Neural progenitor cell (in vitro differentiated cells): Measurements from ENCODE around the gene ELMO1. TPM values are rescaled to one million over a fixed set of nuclear protein-coding genes. Genes with fewer than 3 reads are reported as not detected.

Experiments used
- DNase-seq: peaks from one replicate; pipeline ENCODE4 v3.0.0-alpha.2; 2016; ENCODE audit warnings: low spot score
- H2AFZ ChIP-seq: fragments of 200-600 bp; sonication (generic); replicated peaks from 2 replicates; pipeline ENCODE4 v1.6.1; 2016; ENCODE audit warnings: antibody characterized with exemption
- H3F3A ChIP-seq: fragments of 200-600 bp; sonication (generic); 2 replicates; pipeline ENCODE4 v1.6.1; 2016; ENCODE audit warnings: antibody characterized with exemption, low read depth
- H3K27ac ChIP-seq: fragments of 200-600 bp; sonication (generic); 2 replicates; pipeline ENCODE4 v1.5.1; 2016; ENCODE audit warnings: mild to moderate bottlenecking
- H3K27me3 ChIP-seq: fragments of 200-600 bp; sonication (generic); 2 replicates; pipeline ENCODE4 v1.6.1; 2016; ENCODE audit warnings: mild to moderate bottlenecking, moderate library complexity
- H3K36me3 ChIP-seq: fragments of 200-600 bp; sonication (generic); 2 replicates; pipeline ENCODE4 v1.5.1; 2016
- H3K4me1 ChIP-seq: fragments of 200-600 bp; sonication (generic); 2 replicates; pipeline ENCODE4 v1.6.1; 2016; ENCODE audit warnings: mixed run types
- H3K4me2 ChIP-seq: fragments of 200-600 bp; sonication (generic); 2 replicates; pipeline ENCODE4 v1.6.1; 2016
- H3K4me3 ChIP-seq: fragments of 200-600 bp; sonication (generic); 2 replicates; pipeline ENCODE4 v1.5.1; 2016
- H3K79me2 ChIP-seq: fragments of 200-600 bp; sonication (generic); 2 replicates; pipeline ENCODE4 v1.6.1; 2016; ENCODE audit warnings: low read depth
- H3K9ac ChIP-seq: fragments of 200-600 bp; sonication (generic); 2 replicates; pipeline ENCODE4 v1.6.1; 2016
- H3K9me3 ChIP-seq: fragments of 200-600 bp; sonication (generic); 2 replicates; pipeline ENCODE4 v1.5.1; 2016; ENCODE audit warnings: low read depth
- H4K20me1 ChIP-seq: fragments of 200-600 bp; sonication (generic); 2 replicates; pipeline ENCODE4 v1.6.1; 2016; ENCODE audit warnings: low read depth
- H3K27ac Mint-ChIP-seq: 3 replicates; pipeline ENCODE4 v1.8.0; 2021; ENCODE audit warnings: mixed read lengths
- H3K27me3 Mint-ChIP-seq: 2 replicates; pipeline ENCODE4 v1.8.0; 2022; ENCODE audit warnings: low read depth, mild to moderate bottlenecking, inconsistent platforms, moderate library complexity, mixed read lengths; ENCODE audit not compliant: insufficient read depth
- H3K36me3 Mint-ChIP-seq: 3 replicates; pipeline ENCODE4 v1.8.0; 2021; ENCODE audit warnings: mixed read lengths
- H3K4me1 Mint-ChIP-seq: 3 replicates; pipeline ENCODE4 v1.8.0; 2021; ENCODE audit warnings: mixed read lengths
- H3K4me3 Mint-ChIP-seq: 3 replicates; pipeline ENCODE4 v1.8.0; 2021; ENCODE audit warnings: mild to moderate bottlenecking, moderate library complexity, mixed read lengths
- H3K9me3 Mint-ChIP-seq: 3 replicates; pipeline ENCODE4 v1.8.0; 2020; ENCODE audit warnings: mixed read lengths
- CTCF ChIP-seq: fragments of 200-600 bp; sonication (generic); IDR thresholded peaks from 2 replicates; pipeline ENCODE4 v1.5.1; 2017; ENCODE audit warnings: antibody characterized with exemption, mild to moderate bottlenecking
- EZH2 ChIP-seq: fragments of 200-600 bp; sonication (generic); IDR thresholded peaks from 2 replicates; pipeline ENCODE4 v1.6.1; 2017; ENCODE audit warnings: antibody characterized with exemption, mild to moderate bottlenecking, moderate library complexity
- EZH2phosphoT487 ChIP-seq: fragments of 200-600 bp; sonication (generic); IDR thresholded peaks from 2 replicates; pipeline ENCODE4 v1.6.1; 2017; ENCODE audit warnings: antibody characterized with exemption
- total RNA-seq: library from RNA; depleted of rRNA; stranded (reverse); fragments of >200 nt; gene quantifications from 2 replicates; pipeline ENCODE4 v1.2.3, GENCODE V29; 2015; ENCODE audit warnings: low replicate concordance

The ELMO1 gene
- total RNA-seq, 1 donor from 2014 or later: 22.0 TPM

DNA sequence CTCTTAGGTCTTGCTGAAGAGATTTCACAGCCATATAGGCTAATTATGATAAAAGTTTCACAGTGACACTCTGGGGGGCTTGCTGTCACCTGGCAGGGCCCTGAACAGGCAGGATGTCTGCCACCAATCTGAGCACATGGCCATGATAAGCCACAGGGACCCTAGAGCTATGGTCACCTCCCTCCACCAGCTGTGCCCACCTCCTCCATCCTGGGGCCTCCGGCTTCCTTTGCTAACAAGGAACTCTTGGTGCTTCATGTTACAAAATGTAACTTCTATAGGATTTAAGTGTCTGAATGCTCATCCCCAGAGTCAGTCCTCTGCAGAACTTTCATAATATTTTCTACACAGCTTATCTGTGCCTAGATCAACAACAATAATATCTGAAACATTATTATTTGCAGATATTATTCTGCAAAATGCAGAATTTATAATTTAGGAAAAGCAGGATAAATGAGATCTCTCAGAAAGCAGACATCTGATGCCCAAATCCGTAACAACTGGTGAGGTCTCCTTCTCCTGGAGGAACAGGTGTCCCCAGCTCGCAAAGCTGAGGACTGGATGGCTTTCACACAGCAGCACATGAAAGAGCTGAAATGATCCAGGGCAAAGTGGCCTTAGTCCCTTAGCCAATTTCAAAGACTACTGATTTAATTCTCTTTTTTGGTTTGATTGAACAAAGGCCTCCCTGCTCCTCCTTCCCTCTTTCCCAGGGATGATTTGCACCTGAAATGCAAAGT is 437.3 kb downstream of the ELMO1 start:
- peaks cover 21% of the 10 kb centered on the region for H3K4me1 Mint-ChIP-seq
- no peak overlapping the region for H3K4me3 ChIP-seq
- no peaks in the 10 kb centered on the region for H3K9me3 Mint-ChIP-seq
- H3K9me3 ChIP-seq: no peaks in the 10 kb centered on the region
- H3K36me3 Mint-ChIP-seq: no peaks in the 10 kb centered on the region
- no peaks in the 10 kb centered on the region for H3K27me3 ChIP-seq
- H2AFZ ChIP-seq: no peak overlapping the region
- no peaks in the 10 kb centered on the region for H3K79me2 ChIP-seq
- no peak overlapping the region for H3K4me2 ChIP-seq
- no peak overlapping the region for H3K9ac ChIP-seq
- H3K4me3 Mint-ChIP-seq: no peak overlapping the region
- peaks cover 19% of the 10 kb centered on the region for H3K4me1 ChIP-seq
- H3K27me3 Mint-ChIP-seq: no peaks in the 10 kb centered on the region
- TF ChIP-seq EZH2: no peak
- no peak for TF ChIP-seq EZH2phosphoT487
- TF ChIP-seq CTCF: no peak
- no peaks in the 10 kb centered on the region for H3F3A ChIP-seq
- no peak overlapping the region for H3K27ac Mint-ChIP-seq
- H3K36me3 ChIP-seq: no peaks in the 10 kb centered on the region
- H3K27ac ChIP-seq: no peak overlapping the region
- no peaks in the 10 kb centered on the region for H4K20me1 ChIP-seq
- no peak for DNase-seq

- no peak for TF ChIP-seq EZH2
- no peak for TF ChIP-seq EZH2phosphoT487
- no peak for TF ChIP-seq CTCF
Measured at GRCh38 chr7:37009125-37009675, 439.5 kb downstream of the ELMO1 start.

GRCh38 chr7:37007691-37008090 is 441.0 kb downstream of the ELMO1 start:
- H3K9ac ChIP-seq: no peak overlapping the region
- Mint-ChIP-seq H3K4me1 (peaks cover 17% of the 10 kb centered on the region), H3K4me3 (no peak overlapping the region), H3K36me3 (no peaks in the 10 kb centered on the region), H3K9me3 (no peaks in the 10 kb centered on the region), H3K27ac (peak overlapping the region; percentile 62), H3K27me3 (no peaks in the 10 kb centered on the region)
- H3K9me3 ChIP-seq: no peaks in the 10 kb centered on the region
- peak overlapping the region; percentile 45 for H3K4me2 ChIP-seq
- no peaks in the 10 kb centered on the region for H3F3A ChIP-seq
- H2AFZ ChIP-seq: no peak overlapping the region
- peaks cover 19% of the 10 kb centered on the region for H3K4me1 ChIP-seq
- no peaks in the 10 kb centered on the region for H3K36me3 ChIP-seq
- no peaks in the 10 kb centered on the region for H3K27me3 ChIP-seq
- peak; percentile 16 for DNase-seq
- no peak overlapping the region for H3K4me3 ChIP-seq
- TF ChIP-seq EZH2phosphoT487 (no peak), EZH2 (no peak), CTCF (no peak)
- H3K27ac ChIP-seq: peak overlapping the region; percentile 35
- H4K20me1 ChIP-seq: no peaks in the 10 kb centered on the region
- H3K79me2 ChIP-seq: no peaks in the 10 kb centered on the region

More at GRCh38 chr7:37009125-37009675, 439.5 kb downstream of the ELMO1 start:
- no peak overlapping the region for H3K27ac ChIP-seq
- H3K36me3 ChIP-seq: no peaks in the 10 kb centered on the region
- H4K20me1 ChIP-seq: no peaks in the 10 kb centered on the region
- Mint-ChIP-seq H3K27me3 (no peaks in the 10 kb centered on the region), H3K9me3 (no peaks in the 10 kb centered on the region), H3K36me3 (no peaks in the 10 kb centered on the region), H3K4me3 (no peak overlapping the region), H3K27ac (no peak overlapping the region), H3K4me1 (peaks cover 17% of the 10 kb centered on the region)
- no peaks in the 10 kb centered on the region for H3K9me3 ChIP-seq
- no peaks in the 10 kb centered on the region for H3K27me3 ChIP-seq
- peaks cover 19% of the 10 kb centered on the region for H3K4me1 ChIP-seq
- no peak overlapping the region for H2AFZ ChIP-seq
- H3K4me3 ChIP-seq: no peak overlapping the region
- H3K9ac ChIP-seq: no peak overlapping the region
- DNase-seq: no peak
- no peak overlapping the region for H3K4me2 ChIP-seq
- no peaks in the 10 kb centered on the region for H3F3A ChIP-seq
- no peaks in the 10 kb centered on the region for H3K79me2 ChIP-seq
